ENCODE results near the gene KHK.
"Not testable (repeated sequence)": the region's sequence is repeated elsewhere in the genome, so short reads cannot be mapped to it uniquely, and the experiment has no call there.

KHK gene

DNA sequence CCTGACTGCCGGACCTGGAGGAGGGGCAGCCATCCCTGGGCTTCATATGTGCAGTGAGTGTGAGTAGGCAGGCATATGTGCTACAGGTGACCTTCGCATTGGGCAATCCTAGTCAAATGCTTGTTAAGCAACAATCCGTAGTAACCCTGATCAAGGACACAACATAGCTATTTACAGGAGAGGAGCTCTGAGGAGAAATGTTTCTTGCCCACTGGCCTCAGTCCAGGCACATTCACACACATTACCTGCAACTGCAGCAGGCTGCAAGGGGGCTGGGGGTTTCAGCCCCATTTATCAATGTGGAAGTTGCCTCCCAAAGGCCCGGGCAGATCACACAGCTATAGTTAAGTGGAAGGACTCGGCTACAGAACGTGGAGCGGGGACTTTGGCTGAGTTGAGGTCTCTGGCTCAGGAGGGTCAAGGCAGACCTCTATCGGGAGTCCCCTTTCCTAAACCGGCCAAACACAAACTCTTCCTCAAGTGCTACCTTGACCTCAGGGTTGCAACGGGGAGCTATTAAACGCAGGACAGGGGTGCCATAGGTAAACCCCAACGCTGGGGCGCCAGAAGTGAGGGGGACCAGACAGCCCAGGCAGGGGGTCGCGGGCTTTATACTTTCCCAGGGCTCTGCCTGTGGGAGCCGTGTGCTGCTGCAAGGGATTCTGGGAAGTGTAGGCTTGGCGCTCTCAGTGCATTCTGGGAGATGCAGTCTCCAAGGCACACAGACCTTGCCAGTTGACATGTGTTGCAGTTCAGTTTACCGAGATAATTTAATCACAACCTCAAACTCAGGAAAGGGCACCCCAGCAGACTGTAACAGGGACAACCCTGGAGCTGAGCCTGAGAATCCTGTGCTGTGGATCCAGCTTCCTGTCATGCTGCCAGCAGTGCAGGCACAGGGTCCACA lies 9.4 kb downstream of the KHK start:
- DNase-seq (ENCODE audit: low read depth): no peak

DNA sequence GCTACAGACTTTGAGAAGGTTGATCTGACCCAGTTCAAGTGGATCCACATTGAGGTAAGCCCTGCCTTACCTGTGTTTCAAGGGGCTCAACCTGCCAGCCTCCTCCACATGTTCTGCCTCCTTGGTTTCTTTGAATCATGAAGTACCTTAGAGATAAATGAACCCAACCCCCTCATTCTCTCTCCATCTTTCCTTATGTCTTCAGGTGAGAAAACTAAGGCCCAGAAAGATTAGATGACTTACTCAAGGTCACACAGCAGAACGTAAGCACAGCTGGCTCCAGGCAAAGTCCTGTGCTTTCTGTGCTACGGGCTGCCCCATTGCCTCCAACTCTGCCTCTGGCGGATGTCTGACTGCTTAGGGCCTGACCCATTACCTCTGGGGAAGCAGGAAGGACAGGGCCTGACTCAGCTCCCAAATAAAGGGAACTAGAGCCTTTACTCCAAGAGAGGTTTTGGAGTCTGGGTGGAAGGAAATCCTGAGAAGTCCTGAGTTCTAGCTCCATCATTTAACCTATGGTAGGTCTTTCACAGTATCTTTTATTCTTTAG lies 10.3 kb downstream of the KHK start:
- DNase-seq (ENCODE audit: low read depth): no peak

DNA sequence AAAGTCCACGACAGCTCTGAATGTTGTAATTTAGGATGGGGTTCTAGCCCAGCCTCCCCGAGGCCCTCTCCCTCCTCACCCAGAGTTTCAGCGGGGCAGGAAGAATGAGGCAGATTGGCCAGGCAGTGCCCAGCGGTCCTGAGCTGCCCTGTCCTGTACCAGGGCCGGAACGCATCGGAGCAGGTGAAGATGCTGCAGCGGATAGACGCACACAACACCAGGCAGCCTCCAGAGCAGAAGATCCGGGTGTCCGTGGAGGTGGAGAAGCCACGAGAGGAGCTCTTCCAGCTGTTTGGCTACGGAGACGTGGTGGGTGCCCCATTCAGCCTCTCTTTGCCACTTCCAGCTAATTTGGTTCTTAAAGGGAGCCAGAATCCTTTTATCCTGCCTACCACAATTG lies 10.8 kb downstream of the KHK start:
- no peak for DNase-seq (ENCODE audit: low read depth)

DNA sequence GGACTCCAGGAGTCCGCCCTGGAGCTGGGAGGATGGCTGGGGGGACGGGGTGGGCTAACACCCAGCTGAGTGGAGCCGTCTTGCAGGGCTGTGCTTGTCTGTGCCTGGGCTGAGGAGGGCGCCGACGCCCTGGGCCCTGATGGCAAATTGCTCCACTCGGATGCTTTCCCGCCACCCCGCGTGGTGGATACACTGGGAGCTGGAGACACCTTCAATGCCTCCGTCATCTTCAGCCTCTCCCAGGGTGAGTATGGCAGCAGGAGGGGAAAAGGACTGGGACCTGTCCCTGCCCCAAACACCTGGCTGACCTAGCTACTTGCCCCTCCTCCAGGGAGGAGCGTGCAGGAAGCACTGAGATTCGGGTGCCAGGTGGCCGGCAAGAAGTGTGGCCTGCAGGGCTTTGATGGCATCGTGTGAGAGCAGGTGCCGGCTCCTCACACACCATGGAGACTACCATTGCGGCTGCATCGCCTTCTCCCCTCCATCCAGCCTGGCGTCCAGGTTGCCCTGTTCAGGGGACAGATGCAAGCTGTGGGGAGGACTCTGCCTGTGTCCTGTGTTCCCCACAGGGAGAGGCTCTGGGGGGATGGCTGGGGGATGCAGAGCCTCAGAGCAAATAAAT lies 12.9 kb downstream of the KHK start:
- no peak for DNase-seq (ENCODE audit: low read depth)

DNA sequence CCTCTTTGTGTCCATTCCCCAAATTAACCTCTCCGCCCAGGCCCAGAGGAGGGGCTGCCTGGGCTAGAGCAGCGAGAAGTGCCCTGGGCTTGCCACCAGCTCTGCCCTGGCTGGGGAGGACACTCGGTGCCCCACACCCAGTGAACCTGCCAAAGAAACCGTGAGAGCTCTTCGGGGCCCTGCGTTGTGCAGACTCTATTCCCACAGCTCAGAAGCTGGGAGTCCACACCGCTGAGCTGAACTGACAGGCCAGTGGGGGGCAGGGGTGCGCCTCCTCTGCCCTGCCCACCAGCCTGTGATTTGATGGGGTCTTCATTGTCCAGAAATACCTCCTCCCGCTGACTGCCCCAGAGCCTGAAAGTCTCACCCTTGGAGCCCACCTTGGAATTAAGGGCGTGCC lies 13.5 kb downstream of the KHK start:
- no peak for DNase-seq (ENCODE audit: low read depth)

DNA sequence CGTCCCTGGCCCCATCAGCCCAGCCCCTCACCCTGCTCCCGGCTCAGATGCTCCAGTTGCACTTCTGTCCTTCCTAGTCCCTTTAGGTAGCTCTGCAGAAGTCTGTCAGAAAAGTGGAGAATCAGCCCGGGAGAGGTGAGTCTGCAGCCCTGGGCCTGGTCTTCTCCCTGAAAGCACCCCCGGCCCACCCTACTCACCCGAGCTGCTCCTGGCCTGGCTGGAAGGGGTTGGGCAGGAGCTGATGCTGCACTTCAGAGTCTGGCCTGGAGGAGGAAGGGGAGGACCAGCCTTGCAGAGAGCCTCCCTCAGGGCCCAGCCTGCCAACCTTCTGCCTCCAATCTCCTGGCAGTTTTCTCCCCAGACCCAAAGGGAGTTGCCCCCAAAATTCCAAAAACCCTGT lies 15.8 kb downstream of the KHK start:
- DNase-seq (ENCODE audit: low read depth): no peak

DNA sequence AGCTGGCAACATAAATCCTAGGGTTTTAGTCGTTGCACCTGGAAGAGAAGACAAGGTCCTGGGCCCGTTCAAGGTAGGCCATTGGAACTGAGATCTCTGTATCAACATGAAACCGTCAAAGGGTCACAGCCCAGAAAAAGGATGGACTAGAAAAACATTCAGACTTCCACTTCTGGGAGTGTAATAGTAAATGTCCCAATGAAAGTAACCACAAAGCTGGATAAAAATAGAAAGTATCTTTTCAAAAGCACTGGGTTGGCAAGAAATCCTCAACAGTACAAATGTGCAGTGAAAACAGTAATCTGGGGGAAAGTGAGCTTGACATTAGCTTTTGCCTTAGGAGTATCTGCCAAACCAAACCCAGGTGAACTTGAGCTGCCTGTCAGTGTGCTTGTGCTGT lies 19.4 kb downstream of the KHK start:
- no peak for DNase-seq (ENCODE audit: low read depth)

DNA sequence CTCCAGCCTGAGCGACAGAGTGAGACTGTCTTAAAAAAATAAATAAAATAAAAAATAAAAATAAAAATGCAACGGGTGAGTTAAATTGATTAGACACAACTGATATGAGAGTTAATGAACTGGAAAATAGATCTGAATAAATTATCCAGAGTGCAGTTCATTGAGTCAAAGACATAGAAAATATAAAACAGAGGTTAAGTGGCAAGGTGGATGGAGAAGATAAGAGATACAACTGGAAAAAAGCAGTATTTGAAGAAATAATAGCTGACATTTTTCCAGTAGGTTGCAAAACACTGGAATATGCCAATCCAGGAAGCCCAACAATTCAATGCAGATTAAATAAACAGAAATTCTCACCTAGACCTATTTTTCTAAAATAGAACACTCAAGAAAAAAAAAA lies 21.6 kb downstream of the KHK start:
- no peak for DNase-seq (ENCODE audit: low read depth)

DNA sequence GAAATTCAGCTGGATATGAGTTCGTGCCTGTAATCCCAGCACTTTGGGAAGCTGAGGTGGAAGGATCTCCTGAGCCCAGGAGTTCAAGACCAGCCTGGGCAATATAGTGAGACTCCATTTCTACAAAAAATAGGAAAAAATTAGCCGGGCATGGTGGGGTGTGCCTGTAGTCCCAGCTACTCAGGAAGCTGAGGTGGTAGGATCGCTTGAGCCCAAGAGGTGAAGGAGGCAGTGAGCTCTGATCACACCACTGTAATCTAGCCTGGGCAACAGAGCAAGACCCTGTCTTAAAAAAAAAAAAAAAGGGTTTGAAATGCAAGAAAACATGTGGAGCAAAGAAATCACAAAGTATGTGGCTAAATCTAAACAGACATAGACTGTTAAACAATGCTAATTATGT lies 22.5 kb downstream of the KHK start:
- DNase-seq (ENCODE audit: low read depth): no peak

DNA sequence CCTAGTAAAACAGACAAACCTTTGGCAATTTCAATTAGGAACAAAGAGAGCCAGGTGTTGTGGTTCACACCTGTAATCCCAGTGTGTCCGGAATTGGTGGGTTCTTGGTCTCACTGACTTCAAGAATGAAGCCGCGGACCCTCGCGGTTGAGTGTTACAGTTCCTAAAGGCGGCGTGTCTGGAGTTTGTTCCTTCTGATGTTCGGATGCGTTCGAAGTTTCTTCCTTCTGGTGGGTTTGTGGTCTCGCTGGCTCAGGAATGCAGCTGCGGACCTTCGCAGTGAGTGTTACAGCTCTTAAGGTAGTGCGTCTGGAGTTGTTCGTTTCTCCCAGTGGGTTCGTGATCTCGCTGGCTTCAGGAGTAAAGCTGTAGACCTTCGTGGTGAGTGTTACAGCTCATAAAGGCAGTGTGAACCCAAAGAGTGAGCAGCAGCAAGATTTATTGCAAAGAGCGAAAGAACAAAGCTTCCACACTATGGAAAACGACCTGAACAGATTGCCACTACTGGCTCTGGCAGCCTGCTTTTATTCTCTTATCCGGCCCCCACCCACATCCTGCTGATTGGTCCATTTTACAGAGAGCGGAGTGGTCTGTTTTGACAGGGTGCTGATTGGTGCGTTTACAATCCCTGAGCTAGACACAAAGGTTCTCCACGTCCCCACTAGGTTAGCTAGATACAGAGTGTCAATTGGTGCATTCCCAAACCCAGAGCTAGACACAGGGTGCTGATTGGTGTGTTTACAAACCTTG lies 24.2 kb downstream of the KHK start:
- DNase-seq (ENCODE audit: low read depth): not testable (repeated sequence)

DNA sequence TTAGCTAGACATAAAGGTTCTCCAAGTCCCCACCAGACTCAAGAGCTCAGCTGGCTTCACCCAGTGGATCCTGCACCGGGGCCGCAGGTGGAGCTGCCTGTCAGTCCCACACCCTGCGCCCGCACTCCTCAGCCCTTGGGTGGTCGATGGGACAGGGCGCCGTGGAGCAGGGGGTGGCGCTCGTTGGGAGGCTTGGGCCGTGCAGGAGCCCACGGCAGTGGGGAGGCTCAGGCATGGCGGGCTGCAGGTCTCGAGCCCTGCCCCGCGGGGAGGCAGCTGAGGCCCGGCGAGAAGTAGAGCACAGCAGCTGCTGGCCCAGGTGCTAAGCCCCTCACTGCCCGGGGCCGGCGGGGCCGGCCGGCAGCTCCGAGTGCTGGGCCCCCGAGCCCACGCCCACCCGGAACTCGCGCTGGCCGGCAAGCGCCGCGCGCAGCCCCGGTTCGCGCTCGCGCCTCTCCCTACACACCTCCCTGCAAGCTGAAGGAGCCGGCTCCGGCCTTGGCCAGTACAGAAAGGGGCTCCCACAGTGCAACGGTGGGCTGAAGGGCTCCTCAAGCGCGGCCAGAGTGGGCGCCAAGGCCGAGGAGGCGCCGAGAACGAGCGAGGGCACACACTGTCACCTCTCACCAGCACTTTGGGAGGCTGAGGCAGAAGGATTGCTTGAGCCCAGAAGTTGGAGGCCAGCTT lies 25.0 kb downstream of the KHK start:
- DNase-seq (ENCODE audit: low read depth): not testable (repeated sequence)

DNA sequence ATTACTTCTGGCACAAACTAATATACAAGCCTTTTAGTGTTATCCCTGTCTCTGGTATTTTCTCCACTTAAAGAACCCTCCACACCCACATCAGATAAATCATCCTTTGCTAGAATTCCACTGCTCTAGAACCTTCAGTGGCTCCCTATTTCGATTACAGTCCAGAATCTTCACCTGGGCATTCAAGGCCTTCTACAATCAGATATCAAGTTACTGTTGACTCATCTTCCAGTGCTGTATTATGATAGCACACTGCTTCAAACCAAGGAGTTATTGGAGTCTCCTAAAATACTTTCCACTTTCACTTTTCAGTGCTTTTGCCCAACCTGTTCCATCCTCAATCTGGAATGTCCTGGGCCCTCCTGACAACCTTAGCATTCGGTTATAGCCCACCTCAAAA lies 28.9 kb downstream of the KHK start:
- DNase-seq (ENCODE audit: low read depth): no peak

DNA sequence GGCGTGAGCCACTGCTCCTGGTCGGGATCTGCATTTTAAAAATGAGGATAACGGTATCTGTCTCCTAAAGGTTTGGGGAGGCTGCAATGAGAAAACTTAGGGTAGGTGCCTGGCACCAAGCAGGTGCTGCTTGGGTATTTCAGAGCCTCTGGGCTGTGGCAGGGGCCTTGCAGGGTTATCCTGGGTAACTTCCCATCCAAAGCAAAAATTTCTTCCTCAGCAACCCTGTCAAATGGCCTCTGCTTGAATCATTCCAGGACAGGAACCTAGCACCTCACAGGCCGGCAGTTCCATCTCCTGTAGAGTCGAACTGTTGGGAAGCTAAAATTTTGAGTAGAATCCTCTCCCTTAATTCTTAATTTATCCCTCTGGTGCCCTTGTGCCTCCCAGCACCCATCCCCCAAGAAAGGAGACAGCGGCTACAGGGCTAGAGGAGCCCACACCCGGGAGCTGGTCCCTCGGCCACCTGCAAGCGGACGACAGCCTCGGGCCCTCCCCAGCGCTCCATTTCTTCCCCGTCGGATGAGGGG lies 31.5 kb downstream of the KHK start:
- DNase-seq (ENCODE audit: low read depth): no peak

DNA sequence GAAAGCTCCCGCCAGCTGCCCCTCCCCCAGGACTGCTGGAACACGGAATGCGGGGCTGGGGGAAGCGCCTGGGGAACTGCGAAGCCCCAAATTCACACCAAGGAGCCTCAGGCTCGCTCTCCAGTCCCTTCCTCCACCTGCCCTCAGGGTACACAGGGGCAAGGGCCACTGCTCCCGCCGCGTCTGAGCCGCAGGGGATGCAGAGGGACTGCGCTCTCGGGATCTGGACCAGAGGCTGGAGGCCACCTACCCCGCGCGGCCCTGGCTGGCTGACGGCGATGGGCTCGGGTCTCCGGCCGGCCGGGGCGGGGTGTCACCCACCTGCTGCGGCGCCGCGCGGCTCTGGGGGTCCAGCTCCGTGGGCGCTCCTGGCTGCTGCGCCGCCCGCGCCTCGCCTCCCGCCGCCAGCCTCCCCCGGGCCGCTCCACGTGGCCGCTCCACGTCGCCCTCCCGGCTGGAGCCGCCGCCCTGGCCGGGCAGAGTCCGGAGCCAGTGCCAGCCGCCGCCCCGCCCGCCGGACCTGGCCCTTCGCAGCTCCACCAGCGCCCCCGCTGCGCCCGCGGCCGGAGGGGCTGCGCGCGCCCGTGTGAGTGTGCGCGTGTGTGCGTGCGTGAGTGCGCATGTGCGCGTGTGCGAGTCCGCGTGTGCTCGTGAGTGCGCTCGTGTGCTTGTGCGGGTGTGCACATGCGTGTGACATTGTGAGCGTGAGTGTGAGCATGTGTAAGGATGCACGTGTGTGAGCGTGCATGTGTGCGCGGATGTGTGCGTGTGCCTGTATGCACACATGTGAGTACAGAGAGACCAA lies 32.2 kb downstream of the KHK start, which contains the start of gene CGREF1:
CGREF1 (minus strand) TSS at position 604 of the 805 bp plus-strand sequence. CDS start 14,762 bp downstream, outside the sequence.
- DNase-seq (ENCODE audit: low read depth): no peak

DNA sequence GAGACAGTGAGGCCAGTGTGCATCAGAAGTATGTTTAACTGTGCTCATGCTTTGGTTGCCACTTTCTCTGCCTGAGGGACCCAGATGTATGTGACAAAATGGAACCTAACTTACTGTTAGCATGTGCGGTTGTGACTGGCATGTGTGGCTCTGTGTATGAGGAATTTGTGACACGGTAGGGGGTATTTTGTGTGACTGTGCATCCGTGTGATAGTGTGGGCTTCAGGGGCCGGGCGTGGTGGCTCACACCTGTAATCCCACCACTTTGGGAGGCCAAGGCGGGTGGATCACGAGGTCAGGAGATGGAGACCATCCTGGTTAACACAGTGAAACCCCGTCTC lies 32.7 kb downstream of the KHK start:
- not testable (repeated sequence) for DNase-seq (ENCODE audit: low read depth)

DNA sequence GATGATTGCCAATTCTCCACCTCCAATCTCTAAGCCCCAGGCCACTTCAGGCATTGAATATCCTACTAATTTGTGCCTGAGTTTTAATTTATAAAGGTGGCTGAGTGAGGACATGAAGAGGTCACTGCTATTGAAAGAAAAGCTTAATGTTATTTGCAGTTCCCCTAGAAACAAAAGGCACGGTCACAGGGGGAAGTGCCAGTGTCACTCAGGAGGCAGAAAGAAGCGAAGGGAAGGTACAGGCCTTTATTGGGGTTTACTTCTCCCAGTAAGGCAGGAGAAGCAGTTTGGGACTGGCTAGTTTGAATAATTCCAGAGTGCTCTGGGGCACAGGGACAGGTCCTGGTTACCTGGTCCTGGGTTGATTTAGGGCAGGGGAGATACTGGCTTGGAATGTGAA lies 35.3 kb downstream of the KHK start:
- no peak for DNase-seq (ENCODE audit: low read depth)

DNA sequence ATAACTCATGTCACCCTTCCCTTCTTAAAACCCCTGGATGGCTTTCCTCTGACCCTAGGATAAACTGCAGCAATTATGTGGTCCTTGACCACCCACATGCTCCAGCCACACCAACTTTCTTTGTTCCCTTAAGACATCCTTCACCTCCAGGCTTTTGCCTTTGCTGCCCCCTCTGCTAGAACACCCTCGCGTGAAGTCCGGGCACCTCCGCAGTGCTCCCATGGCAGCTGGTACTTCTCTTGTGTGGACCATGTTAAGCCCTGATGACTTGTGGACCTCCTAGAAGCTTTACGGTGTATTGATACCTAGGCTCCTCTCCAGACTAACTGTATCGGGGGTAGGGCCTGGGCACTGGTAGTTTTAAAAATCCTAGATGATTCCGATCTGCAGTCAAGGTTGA lies 36.2 kb downstream of the KHK start:
- DNase-seq (ENCODE audit: low read depth): no peak

DNA sequence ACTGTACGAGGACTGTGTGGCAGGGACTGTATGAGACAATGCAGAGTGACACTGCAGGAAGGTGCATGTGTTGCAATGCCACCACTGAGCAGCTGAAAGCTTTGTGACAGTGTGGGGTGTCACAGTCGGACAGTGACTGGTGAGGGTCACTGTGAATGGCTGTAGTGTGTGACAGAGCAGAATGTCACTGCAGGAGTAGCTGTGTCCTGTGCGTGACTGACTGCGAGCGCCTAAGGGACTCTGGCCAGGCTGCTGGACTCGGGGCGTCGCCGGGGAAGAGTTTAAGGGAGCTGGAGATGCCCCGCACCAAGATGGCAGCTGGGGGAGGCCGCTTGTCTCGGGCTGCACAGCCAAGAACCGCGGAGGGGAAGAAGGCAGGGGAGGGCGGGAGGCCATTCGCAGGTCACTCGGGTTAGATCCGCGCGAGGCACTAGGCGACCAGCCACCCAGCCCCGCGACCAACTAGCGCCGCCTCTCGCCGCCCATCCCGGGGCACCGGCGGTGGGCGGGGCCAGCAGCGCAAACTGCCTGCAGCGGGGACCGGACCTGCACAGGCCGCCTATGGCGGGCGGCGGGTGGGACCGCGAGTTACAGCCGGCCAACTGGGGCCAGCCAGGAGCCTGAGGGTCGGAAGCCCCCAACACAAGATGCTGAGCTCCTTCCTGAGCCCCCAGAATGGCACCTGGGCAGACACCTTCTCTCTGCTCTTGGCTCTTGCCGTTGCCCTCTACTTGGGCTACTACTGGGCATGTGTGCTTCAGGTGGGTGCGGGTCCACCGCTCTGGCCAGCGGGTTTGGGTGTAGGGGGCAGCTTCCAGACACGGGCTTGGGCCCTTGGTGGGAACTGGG lies 37.0 kb downstream of the KHK start, which contains the start of gene ABHD1:
ABHD1 (plus strand) TSS at position 514 of the 849 bp plus-strand sequence; CDS start at position 648, 134 bp downstream.
- peak; percentile 54 for DNase-seq (ENCODE audit: low read depth)

DNA sequence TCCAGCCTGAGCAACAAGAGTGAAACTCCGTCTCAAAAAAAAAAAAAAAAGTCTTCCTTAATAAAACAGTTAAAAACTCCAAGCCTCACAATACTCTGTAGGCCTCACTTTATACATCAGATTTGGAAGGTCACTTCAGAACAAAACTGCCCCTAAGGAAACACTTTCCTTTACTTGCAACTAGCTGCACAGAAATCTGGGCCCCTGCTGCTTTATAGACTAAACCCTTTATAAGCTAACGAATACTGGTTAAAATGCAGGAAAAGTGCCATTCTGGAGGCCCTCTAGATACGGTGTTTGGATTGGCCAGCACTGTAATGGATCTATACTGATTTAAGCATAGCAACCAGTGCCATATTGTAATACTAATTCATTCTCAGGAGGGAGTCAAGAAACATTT lies 38.5 kb downstream of the KHK start:
- no peak for DNase-seq (ENCODE audit: low read depth)

DNA sequence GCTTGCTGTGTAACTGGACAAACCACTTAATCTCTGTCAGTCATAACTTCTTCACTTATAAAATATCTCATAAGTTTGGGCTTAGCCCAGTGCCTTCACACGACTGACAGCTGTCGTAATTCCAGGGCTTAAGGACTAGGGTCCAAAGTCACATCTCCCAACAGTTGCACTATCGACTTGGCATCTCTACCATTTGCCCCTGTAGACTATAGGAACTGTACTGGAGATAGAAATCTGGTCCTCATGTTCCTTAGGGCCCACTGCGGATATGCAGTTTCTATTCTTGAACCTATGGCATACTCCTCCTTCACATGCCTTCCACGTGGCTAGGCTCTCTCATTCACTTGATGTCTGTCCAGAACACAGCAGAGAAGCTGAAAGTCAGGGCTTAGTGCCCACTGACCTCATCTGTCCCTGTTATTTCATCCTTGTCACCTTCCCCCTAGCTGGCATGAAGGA lies 39.7 kb downstream of the KHK start:
- no peak for DNase-seq (ENCODE audit: low read depth)

Data from T follicular helper cell (primary cell).